NCI-H2107 treated with DMSO at 0.1 percent for 48 hours (cell line): ENCODE data around the gene TEPSIN.

ENCODE experiments used
- DNase-seq: peaks from one replicate; lab custom pipeline; 2025; ENCODE audit not compliant: unreplicated experiment; lab: John Stamatoyannopoulos, UW

The TEPSIN gene

DNA sequence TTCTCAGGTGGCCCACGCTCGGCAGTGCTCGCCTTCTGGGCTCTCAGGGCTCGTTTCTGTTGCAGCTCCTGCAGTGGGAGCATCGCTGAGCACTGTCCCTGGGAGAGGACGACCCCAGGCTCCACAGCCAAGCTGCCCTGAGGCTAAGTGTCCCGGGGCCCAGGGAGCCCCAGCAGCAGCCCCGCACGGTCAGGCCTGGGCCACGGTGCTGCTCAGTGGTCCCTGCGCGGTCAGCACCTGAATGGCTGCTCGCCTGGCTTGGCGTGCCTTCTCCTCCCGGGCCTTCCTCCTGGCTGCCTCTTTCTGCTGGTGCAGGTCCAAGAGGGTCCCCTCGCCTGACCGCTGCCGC is 39.4 kb downstream of the TEPSIN start:
- DNase-seq: no peak

DNA sequence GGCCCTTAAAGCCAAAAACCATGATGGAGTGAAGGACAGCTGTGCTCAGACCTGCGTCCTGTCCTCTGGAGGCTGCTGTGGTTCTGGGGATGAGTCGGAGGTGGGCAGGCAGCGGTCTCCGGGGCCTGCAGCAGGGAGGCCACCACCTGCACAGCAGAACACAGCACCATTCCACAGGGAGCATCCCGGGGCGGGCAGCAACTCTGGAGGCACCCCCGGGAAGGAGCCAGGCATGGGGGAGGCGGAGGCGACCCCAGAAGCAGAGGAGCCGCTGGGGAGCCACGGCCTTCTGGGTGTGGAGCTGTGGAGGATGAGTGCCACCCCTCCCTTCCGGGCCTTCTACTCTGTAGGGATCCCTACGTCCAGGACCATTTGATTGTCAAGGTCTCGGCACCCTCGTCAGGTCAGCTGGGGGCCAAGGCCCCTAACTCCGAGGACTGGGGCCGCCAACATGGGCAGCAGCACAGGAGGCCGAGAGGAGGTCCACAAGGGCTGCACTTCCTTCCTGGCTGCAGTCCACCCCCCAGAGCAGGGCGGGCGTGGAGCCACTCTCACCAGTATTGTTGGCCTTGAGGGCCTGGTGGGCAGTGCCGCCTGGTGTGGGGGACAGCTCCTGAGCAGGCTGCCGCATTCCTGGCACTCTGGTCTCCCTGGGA is 39.9 kb downstream of the TEPSIN start:
- DNase-seq: no peak

- no peak for DNase-seq
These were observed 40.9 kb downstream of the TEPSIN start for GRCh38 chr17:81197831-81198490.

DNA sequence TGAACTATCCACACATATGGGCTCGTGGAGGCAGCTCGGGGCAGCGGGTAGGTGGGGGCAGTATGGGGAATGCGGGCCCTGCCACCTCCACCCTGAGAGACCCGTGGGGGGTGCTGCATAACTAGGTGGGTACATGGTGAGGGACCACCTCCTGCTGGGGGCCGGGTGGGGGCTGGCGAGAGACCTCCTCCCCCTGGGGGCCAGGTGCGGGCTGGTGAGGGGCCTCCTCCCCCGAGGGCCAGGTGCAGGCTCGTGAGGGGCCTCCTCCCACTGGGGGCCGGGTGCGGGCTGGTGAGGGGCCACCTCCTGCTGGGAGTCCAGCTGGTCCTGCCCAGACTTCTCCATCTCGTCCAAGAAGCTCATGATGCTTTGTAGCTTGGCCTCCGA is 41.5 kb downstream of the TEPSIN start:
- DNase-seq: no peak

DNA sequence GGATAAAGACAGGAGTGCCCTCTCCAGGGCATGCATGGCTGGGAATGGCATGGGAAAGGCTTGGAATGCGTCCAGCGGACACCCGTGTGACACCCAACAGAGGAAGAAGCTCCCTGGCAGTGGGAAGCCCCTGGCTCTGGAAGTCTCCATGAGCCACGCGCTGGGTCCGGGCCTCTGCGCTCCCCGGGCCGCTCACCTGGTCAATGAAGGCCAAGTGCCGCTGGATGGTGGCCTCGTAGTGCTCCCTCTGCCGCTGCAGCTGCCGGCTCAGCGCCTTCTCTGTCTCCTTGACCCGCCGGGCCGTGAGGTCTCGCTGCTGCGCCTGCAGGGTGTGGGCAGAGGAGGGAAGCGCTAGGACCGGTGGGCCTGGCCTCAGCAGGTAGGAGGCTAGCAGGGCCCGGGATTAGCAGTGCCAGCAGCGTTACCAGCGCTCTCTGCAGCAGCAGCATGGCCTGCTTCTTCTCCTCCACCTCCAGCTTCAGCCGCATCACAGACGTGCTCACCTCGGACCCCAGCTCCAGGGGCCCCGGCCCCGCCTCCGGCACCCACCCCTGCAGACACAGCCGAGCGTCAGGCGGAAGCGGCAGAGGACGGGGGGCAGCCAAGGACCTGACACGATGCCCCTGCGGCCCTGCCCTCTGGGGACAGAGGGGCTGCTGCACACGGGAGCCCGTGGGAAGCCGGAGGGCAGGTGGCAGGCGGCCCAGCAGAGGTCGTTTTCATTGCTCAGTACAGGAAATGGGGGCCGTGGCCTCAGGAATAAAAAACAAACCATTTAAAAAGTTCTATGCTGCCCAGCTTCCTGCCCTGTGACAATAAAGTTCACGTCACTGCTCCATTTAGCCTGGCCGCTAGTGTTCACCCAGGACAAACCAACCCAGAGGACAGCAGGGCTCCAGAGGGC is 42.1 kb downstream of the TEPSIN start:
- DNase-seq: no peak

- DNase-seq: no peak
These were observed 42.8 kb downstream of the TEPSIN start for GRCh38 chr17:81195941-81196495.

DNA sequence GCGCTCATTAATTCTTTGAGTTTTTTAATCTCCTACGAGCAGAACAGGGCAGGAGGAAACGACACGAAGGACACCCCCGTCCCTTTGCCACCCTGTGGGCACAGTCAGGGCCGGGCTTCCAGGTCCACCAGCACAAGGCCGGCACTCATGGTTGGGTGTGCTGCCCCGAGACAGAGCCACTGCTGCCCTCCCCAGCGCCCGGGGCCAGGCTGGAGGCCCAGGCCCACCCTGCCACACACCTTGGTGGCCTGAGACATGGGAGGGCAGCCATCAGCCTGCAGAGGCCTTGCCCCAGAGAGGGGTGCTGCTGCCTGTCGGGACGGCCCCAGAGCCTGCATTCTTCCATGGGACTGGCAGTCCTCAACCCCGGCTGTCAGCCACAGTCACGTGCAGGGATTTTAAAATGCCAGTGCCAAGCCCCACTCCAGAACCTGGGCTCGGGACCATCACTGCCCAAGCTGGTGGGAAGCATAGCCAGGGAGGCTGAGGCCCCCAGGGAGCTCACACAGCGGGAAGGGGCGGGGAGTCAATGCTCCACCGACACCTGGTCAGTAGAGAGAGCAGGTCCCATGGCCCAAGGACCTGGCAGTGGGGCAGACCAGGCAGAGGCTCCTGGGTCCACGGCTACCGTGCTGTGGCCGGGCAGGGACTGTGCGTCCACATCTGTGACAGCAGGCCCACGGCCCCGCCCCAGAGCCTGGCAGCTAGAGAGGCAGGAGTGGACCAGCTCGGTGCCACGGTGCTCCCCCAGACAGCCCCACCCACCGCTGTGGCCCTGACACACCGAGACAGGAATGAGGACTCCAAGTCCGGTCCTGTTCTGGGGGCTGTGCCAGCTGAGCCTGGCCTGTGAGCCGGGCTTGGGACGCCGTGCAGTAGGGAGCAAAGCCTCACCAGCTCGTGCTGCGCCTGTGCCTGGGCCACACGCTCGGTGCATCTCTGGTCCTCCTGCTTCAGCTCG is 43.6 kb downstream of the TEPSIN start:
- DNase-seq: no peak

DNA sequence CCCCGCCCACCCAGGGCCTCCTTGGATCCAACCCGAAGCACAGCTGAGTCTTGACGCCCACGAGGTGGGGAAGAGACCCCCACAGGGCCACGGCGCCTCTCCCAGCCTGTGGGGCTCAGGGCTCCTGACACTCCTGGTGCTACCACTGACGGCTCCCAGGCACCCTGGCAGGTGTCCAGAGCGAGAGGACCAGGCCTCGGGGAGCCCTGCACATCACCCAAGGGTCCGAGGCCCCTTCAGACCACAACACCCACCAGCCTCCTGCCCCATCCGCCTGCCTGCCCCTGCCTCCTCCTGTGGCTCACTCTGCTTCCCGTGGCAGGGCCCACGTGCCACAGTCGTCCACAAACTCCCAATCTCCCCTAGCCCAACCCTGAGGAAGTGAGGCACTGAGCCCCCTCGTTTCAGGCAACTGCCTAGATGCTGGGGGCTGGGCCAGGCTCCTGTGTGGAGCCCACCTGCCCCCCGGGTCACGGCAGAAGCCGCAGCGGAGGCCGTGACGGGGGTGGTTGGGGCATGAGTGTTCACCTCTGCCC is 44.6 kb downstream of the TEPSIN start:
- DNase-seq: no peak

- DNase-seq: no peak
These were observed 45.2 kb downstream of the TEPSIN start for GRCh38 chr17:81193470-81194224.

DNA sequence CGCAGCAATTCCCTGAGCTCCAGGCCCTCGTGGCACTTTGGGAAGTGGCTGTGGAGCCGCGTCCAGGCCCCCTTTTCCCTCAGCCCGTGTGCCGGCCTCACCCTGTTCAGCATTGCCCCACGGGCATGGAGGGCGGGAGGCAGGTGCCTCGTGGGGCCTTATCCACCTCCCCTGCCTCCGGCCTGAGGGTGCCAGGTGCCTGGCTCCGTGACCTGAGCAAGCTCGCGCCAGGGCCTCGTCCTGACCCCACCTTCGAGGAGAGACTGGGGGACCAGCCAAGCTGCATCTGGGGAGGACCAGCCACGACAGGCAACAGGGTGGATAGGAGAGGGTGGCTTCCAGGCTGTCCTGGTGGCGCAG is 45.8 kb downstream of the TEPSIN start:
- no peak for DNase-seq

DNA sequence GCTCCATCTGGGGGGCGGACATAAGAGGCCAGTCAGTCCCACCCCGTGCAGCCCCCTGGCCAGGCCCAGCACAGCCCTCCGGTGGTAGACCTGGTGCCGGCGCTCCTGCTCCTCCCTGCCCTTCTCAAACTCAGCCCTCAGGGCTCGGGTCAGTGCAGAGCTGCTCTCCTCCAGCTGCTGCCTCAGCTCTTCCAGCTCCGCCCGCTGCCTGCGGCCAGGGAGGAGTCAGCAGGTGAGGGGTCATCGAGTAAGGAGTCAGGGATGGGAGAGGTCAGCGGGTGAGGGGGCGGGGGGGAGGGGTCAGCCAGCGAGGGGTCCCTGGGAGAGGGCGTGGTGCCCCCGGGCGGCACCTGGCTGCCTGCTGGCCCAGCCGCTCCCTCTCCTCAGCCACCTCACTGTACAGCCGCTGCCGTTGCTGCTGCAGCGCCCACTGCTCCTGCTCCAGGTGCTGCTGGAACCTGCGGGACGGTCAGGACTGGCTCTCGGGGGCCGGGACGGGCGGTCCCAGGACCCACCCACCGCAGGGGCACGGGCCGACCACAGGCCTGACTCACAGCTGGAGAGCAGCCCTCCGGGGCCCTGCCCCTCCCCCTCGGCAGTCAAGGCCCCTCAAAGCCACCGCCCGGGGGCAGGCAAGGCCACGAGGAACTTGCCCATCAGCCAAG is 46.3 kb downstream of the TEPSIN start:
- no peak for DNase-seq

DNA sequence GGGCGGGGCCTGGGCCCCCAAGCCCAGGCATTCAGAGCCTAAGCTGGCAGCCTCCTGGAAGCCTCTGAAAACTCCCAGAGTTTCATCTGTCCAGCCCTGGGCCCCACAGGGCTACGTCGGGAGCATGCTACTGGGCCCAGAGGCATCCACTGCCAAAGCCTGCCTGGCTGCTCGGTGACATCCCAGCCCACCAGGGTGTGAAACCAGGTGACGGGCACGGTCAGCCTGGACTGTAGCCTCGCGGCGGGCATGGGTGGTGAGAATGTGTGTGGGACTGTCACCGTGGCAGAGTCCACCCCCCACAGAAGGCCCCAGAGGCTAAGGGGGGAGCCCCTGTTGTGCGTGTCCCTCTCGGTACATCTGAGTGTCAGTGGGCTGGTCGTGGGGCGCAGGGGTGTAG is 47.2 kb downstream of the TEPSIN start:
- no peak for DNase-seq

- no peak for DNase-seq
These were observed 47.7 kb downstream of the TEPSIN start for GRCh38 chr17:81191116-81191515.

DNA sequence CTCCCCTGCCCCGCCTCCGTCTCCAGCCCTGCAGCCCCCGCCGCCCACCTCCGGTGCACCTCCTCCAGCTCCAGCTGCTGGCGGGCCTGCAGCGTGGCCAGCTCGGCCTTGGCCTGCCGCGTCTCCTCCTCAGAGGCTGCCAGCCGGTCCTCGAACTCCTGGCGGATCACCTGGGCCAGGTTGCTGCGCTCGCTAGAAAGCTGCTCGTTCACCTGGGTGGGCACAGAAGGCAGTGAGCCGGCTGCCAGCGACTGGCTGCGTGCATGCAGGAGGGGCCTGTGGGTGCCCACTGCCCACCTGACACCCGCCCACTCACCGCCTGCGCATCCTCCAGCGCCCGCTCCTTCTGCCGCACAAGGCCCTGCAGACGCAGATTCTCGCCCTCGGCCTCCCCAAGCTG is 48.3 kb downstream of the TEPSIN start:
- no peak for DNase-seq

DNA sequence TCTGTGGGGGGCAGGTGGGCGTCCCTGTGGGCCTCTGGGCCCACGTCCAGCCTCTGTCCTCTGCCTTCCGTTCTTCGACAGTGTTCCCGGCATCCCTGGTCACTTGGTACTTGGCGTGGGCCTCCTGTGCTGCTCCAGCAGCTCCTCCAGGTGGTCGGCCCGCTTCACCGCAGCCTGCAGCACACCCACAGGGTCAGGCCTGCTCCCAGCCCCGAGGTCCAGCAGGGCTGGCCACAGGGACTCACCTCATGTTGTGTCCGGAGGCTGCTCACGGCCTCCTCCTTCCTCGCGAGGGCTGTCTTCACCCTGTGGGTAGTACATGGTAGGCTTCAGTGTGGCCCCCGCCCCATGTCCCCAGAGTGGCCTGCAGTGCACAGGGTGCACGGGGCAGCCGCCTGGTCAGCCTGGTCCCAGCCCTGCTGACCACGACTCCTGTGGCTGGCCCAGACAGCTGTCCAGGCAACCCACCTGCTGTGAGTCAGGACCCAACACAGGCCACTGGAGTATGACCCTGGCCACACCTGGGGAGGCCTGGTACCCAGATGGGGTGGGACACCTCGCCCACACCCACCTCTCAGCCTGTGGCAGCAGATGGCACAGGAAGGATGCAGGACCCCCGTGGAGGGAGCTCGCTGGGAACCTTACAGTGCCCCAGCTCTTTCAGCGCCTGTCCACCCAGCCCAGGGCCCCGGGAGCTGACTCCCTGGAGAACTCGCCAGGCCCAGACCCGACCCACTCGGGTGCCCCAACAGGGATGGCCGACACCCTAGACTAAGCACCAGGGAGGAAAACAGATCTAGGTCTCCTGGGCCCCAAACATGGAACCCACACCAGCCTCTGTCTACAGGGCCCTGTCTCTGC is 49.0 kb downstream of the TEPSIN start:
- no peak for DNase-seq

- no peak for DNase-seq
These were observed 49.8 kb downstream of the TEPSIN start for GRCh38 chr17:81189016-81189415.

- no peak for DNase-seq
These were observed 50.4 kb downstream of the TEPSIN start for GRCh38 chr17:81188491-81188840.
